Activated naive CD4-positive, alpha-beta T cell treated with anti-CD3 and anti-CD28 coated beads for 36 hours (primary cell): ENCODE data around the gene THSD4. TPM values are rescaled to one million over a fixed set of nuclear protein-coding genes. Genes with fewer than 3 reads are reported as not detected.

ENCODE experiments used
- CTCF ChIA-PET: fragments of 350-600 bp; sonication (Branson Sonifier 250); formaldehyde crosslinking; loops from one replicate; lab custom pipeline; 2021; ENCODE audit warnings: antibody characterized with exemption; lab: Charles Lee
- DNase-seq: peaks from one replicate; pipeline ENCODE4 v3.0.0-alpha.2; 2020
- H3K27ac Mint-ChIP-seq: one replicate; pipeline ENCODE4 v1.8.0; 2021; ENCODE audit warnings: mild to moderate bottlenecking, mixed read lengths
- H3K27me3 Mint-ChIP-seq: one replicate; pipeline ENCODE4 v1.8.0; 2021; ENCODE audit warnings: low read depth, mixed read lengths
- H3K36me3 Mint-ChIP-seq: one replicate; pipeline ENCODE4 v1.8.0; 2021; ENCODE audit warnings: low read depth, mixed read lengths
- H3K4me1 Mint-ChIP-seq: one replicate; pipeline ENCODE4 v1.8.0; 2021; ENCODE audit warnings: low read depth, mixed read lengths
- H3K4me3 Mint-ChIP-seq: one replicate; pipeline ENCODE4 v1.8.0; 2021; ENCODE audit warnings: mild to moderate bottlenecking, moderate library complexity, mixed read lengths
- H3K9me3 Mint-ChIP-seq: one replicate; pipeline ENCODE4 v1.8.0; 2021; ENCODE audit warnings: mixed read lengths
- intact Hi-C: fragments of 100-400 bp; cut with micrococcal nuclease; formaldehyde crosslinking; loops from one replicate; pipeline ENCODE4 v1.15.1; 2023
- total RNA-seq, 2 experiments: library from RNA; stranded (reverse); gene quantifications; one replicate each; pipeline ENCODE4 v1.2.3, GENCODE V29; 2021

THSD4 gene
- total RNA-seq, 2 experiments from 2014 or later, result not detected

- no peak overlapping the region for H3K4me3 Mint-ChIP-seq
- H3K36me3 Mint-ChIP-seq, result no peaks in the 10 kb centered on the region
- H3K27me3 Mint-ChIP-seq, result peaks cover 16% of the 10 kb centered on the region
- intact Hi-C loops, result no loop called here
- H3K9me3 Mint-ChIP-seq, result peaks cover 2% of the 10 kb centered on the region
- no peaks in the 10 kb centered on the region for H3K4me1 Mint-ChIP-seq
- CTCF ChIA-PET, result no interaction called here
- no peak overlapping the region for H3K27ac Mint-ChIP-seq
- no peak for DNase-seq
Observed at GRCh38 chr15:71496336-71496955, 381.2 kb downstream of the THSD4 start.

DNA sequence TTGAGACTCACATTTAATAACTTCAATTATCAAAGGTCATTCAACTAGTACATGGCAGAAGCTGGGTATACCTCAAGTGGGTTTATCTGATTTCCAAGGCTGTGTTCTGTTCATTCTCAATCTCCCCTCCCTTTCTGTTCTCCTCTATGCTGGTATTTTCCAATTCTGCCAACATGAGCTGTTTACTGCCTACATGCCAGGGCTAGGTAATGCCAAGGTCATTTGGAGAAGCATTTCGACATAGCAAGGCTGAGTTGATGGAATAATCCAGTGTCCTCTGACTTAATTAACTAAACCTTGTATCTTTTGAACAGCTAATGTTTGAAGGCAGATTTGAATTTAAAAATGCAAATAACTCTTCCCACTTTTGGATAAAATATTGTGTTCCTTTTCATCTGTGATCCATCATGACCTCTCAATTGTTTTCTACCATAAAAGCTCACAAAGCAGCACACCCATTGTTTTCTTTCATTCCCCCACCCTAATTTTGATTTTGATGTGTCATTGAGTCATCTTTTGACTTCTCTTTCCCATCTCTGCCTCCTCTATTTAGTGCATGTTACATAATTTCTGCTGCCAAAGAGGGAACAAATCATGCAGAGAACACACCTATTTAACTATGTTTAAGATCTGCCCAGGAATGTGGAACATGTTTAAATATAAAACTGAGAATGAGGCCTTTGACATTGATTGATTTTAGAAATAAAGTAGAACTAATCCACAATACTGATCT is 386.2 kb downstream of the THSD4 start:
- H3K27ac Mint-ChIP-seq, result no peak overlapping the region
- H3K4me3 Mint-ChIP-seq, result no peak overlapping the region
- H3K4me1 Mint-ChIP-seq, result no peaks in the 10 kb centered on the region
- DNase-seq, result no peak
- intact Hi-C loops, result no loop called here
- CTCF ChIA-PET, result interaction anchor here (1.0 kb wide), 1 partner anchor 15 kb away, joined by 4 read pairs; no protein-coding TSS in a partner anchor
- no peaks in the 10 kb centered on the region for H3K36me3 Mint-ChIP-seq
- peaks cover 20% of the 10 kb centered on the region for H3K27me3 Mint-ChIP-seq
- peaks cover 2% of the 10 kb centered on the region for H3K9me3 Mint-ChIP-seq

DNA sequence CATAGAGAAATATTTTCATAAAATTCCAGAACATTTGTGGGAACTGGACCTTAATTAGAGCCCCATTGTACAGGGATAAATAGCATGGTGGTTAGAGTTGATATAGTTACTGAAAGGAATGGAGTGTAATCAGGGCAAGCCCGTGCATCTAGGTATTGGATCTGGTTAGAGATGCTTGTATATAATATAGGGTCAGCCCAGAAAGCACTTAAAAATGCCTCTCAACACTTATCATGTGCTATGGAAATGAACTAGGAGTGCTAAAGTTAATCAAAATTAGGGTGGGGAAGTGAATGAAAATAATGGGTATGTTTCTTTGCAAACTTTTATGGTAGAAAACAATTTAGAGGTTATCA is 386.8 kb downstream of the THSD4 start:
- CTCF ChIA-PET, result interaction anchor here (1.0 kb wide), 1 partner anchor 16 kb away, joined by 4 read pairs; no protein-coding TSS in a partner anchor
- Mint-ChIP-seq H3K4me1 (no peaks in the 10 kb centered on the region), H3K4me3 (no peak overlapping the region), H3K9me3 (peaks cover 2% of the 10 kb centered on the region), H3K36me3 (no peaks in the 10 kb centered on the region), H3K27me3 (peaks cover 20% of the 10 kb centered on the region), H3K27ac (no peak overlapping the region)
- no peak for DNase-seq
- intact Hi-C loops, result no loop called here

DNA sequence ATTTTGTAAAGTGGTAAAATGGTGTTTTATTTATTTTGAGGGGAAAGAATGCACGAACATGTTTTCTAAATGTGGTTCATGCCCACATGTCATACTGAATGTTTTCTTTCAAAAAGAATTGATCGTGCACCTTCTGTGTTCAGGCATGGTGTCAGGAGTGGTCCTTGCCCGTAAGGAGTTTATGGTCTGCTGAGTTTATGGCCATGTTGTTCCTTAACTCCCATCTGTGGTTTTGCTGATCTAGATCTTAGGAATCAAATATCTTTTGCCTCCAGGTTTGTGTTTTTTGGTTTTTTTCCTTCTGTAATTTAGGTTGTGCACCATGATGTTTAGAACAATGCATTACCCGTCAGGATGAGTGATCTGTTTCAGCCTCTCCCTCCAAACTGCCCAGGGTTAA is 390.7 kb downstream of the THSD4 start:
- CTCF ChIA-PET, result no interaction called here
- H3K36me3 Mint-ChIP-seq, result no peaks in the 10 kb centered on the region
- H3K27me3 Mint-ChIP-seq, result peaks cover 15% of the 10 kb centered on the region
- no peaks in the 10 kb centered on the region for H3K4me1 Mint-ChIP-seq
- intact Hi-C loops, result no loop called here
- no peak for DNase-seq
- no peaks in the 10 kb centered on the region for H3K9me3 Mint-ChIP-seq
- no peak overlapping the region for H3K27ac Mint-ChIP-seq
- no peak overlapping the region for H3K4me3 Mint-ChIP-seq

- intact Hi-C loops, result no loop called here
- Mint-ChIP-seq H3K4me1 (no peaks in the 10 kb centered on the region), H3K36me3 (no peaks in the 10 kb centered on the region), H3K27ac (no peak overlapping the region), H3K9me3 (no peaks in the 10 kb centered on the region), H3K27me3 (peaks cover 15% of the 10 kb centered on the region), H3K4me3 (no peak overlapping the region)
- CTCF ChIA-PET, result interaction anchor here (1.3 kb wide), 1 partner anchor 18 kb away, joined by 4 read pairs; no protein-coding TSS in a partner anchor
- DNase-seq, result no peak
Observed at GRCh38 chr15:71506946-71507345, 391.7 kb downstream of the THSD4 start.

GRCh38 chr15:71508081-71508682 is 392.9 kb downstream of the THSD4 start:
- DNase-seq, result no peak
- no peaks in the 10 kb centered on the region for H3K9me3 Mint-ChIP-seq
- peaks cover 20% of the 10 kb centered on the region for H3K27me3 Mint-ChIP-seq
- H3K4me1 Mint-ChIP-seq, result no peaks in the 10 kb centered on the region
- intact Hi-C loops, result no loop called here
- no peak overlapping the region for H3K27ac Mint-ChIP-seq
- H3K4me3 Mint-ChIP-seq, result no peak overlapping the region
- CTCF ChIA-PET, result no interaction called here
- no peaks in the 10 kb centered on the region for H3K36me3 Mint-ChIP-seq

DNA sequence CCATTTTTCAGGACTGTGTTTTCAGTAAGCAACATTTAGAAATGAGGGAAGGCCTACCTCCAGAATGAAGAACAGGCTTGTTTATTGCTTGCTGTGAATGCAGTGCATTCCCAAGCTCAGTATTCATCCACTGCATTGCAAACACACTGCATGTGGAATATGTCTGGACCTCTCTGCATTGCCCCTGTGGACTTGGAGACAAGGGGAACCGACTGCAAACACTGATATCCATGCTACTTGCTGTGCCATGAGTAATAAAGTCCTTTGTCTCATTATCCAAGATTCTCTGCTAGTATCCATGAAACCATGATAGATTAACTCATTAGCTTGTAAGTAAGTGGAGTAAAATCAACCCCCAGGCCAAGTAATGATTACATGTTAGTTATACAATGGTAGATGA is 393.9 kb downstream of the THSD4 start:
- CTCF ChIA-PET, result interaction anchor here (0.5 kb wide), 1 partner anchor 292 kb away, joined by 3 read pairs; no protein-coding TSS in a partner anchor
- H3K4me1 Mint-ChIP-seq, result no peaks in the 10 kb centered on the region
- H3K27me3 Mint-ChIP-seq, result peaks cover 24% of the 10 kb centered on the region
- no peak for DNase-seq
- H3K36me3 Mint-ChIP-seq, result no peaks in the 10 kb centered on the region
- intact Hi-C loops, result no loop called here
- no peaks in the 10 kb centered on the region for H3K9me3 Mint-ChIP-seq
- H3K27ac Mint-ChIP-seq, result no peak overlapping the region
- no peak overlapping the region for H3K4me3 Mint-ChIP-seq

DNA sequence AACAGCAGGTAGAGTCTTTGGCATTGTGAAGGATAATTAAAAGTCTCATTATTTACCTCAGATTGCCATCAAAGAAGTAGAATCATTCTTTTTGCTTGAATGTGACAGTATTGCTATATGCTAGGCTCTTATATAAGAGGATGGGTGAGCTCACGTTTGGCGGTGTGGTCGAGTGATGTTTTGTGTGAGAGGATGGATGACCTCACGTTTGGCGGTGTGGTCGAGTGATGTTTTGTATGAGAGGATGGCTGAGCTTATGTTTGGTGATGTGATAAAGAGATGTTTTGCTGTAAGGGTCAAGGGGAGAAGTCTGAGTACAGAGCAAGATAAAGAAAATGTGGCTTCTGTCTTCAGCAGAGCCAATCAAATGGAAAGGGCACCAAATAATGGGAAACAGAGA is 395.5 kb downstream of the THSD4 start:
- intact Hi-C loops, result no loop called here
- DNase-seq, result no peak
- CTCF ChIA-PET, result no interaction called here
- Mint-ChIP-seq H3K4me1 (no peaks in the 10 kb centered on the region), H3K27me3 (peaks cover 23% of the 10 kb centered on the region), H3K36me3 (no peaks in the 10 kb centered on the region), H3K4me3 (no peak overlapping the region), H3K9me3 (no peaks in the 10 kb centered on the region), H3K27ac (no peak overlapping the region)

DNA sequence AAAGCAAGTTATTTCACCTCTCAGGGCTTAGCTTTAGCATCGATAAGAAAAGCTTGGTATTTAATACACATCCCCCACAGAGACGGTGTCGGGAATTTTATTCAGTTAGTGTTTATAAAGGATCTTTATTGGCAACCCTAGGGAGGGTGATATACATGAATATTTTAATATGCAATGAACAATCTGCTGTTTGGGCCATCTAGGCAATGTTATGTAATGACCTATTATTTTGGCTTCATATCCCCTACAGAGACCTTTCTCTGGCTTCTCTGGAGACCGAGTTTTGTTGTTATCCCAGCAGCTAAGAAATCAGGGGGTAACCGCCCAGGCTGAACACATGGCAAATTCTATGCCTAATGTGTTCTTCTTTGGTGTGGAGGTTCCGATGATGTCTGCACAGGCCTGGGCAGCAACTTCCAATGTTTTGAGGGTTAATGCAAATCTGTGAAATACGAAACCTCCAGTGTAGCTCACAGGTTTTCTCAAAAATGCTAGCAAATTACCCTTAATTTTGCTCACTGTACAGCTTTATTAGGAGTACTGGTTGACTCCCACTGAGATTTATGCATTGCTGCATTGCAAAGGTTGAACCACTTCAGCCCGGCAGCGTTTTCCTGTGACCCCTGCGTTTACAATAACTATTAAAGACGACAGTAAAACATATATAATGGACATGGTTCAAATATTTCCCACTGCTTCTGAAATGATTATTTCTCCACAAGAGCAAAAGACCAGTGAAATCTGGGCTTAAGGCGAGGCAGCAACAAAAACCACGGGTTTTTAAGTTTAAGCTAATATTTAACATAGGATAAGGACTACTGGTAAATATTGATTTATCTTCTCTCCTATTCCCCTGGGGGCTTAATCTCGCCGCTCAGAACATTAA is 396.8 kb downstream of the THSD4 start:
- H3K4me1 Mint-ChIP-seq, result no peaks in the 10 kb centered on the region
- CTCF ChIA-PET, result no interaction called here

GRCh38 chr15:71512682-71513006 is 397.4 kb downstream of the THSD4 start:
- Mint-ChIP-seq H3K27ac (no peak overlapping the region), H3K4me1 (no peaks in the 10 kb centered on the region), H3K27me3 (peaks cover 23% of the 10 kb centered on the region), H3K9me3 (no peaks in the 10 kb centered on the region), H3K4me3 (no peak overlapping the region), H3K36me3 (no peaks in the 10 kb centered on the region)
- CTCF ChIA-PET, result no interaction called here
- intact Hi-C loops, result no loop called here
- no peak for DNase-seq

More for the DNA sequence above, 396.8 kb downstream of the THSD4 start:
- Mint-ChIP-seq H3K9me3 (no peaks in the 10 kb centered on the region), H3K27me3 (peaks cover 22% of the 10 kb centered on the region), H3K36me3 (no peaks in the 10 kb centered on the region), H3K4me3 (no peak overlapping the region), H3K27ac (no peak overlapping the region)
- no peak for DNase-seq
- intact Hi-C loops, result no loop called here

GRCh38 chr15:71515375-71516186 is 400.3 kb downstream of the THSD4 start:
- CTCF ChIA-PET, result interaction anchor here (0.6 kb wide), 1 partner anchor 211 kb away, joined by 3 read pairs; no protein-coding TSS in a partner anchor
- no peaks in the 10 kb centered on the region for H3K9me3 Mint-ChIP-seq
- peaks cover 30% of the 10 kb centered on the region for H3K27me3 Mint-ChIP-seq
- H3K4me3 Mint-ChIP-seq, result no peak overlapping the region
- no peaks in the 10 kb centered on the region for H3K36me3 Mint-ChIP-seq
- intact Hi-C loops, result no loop called here
- no peak for DNase-seq
- H3K4me1 Mint-ChIP-seq, result no peaks in the 10 kb centered on the region
- no peak overlapping the region for H3K27ac Mint-ChIP-seq
